Lung (tissue), 12 donors: ENCODE data around the gene G6PC1. TPM values are rescaled to one million over a fixed set of nuclear protein-coding genes. Genes with fewer than 3 reads are reported as not detected.

Experiments
- ATAC-seq: fragments of 200-7000 bp; cut with Tn5 transposase; one replicate; pipeline ENCODE4 v1.9.1; 2020; ENCODE audit warnings: moderate number of reproducible peaks; ENCODE audit not compliant: insufficient read depth, low FRiP score
- DNase-seq, 3 donors: peaks; one replicate each; pipeline ENCODE4 v3.0.0-alpha.2; 2013 to 2017
- H3K27ac ChIP-seq, 2 donors: one replicate each; pipeline ENCODE4 v1.5.1; 2013; ENCODE audit warnings: mild to moderate bottlenecking in 2 of 2, moderate library complexity in 2 of 2, control low read depth in 1 of 2, inconsistent platforms in 1 of 2, low read depth in 1 of 2, low read length in 1 of 2
- H3K27me3 ChIP-seq, 3 donors: one replicate each; pipeline ENCODE4 v1.5.1; 2013; ENCODE audit warnings: low read length in 2 of 3; ENCODE audit not compliant: control insufficient read depth in 3 of 3, insufficient read depth in 3 of 3
- H3K36me3 ChIP-seq, 4 donors: one replicate each; pipeline ENCODE4 v1.5.1; 2013; ENCODE audit warnings: low read length in 4 of 4, mild to moderate bottlenecking in 1 of 4, moderate library complexity in 1 of 4; ENCODE audit not compliant: control insufficient read depth in 4 of 4, insufficient read depth in 4 of 4
- H3K4me1 ChIP-seq, 5 donors: one replicate each; pipeline ENCODE4 v1.5.1; 2013; ENCODE audit warnings: low read length in 5 of 5, mild to moderate bottlenecking in 2 of 5, moderate library complexity in 1 of 5; ENCODE audit not compliant: control insufficient read depth in 5 of 5, insufficient read depth in 5 of 5
- H3K4me3 ChIP-seq: one replicate; pipeline ENCODE4 v1.5.1; 2013; ENCODE audit warnings: mild to moderate bottlenecking, control low read depth, moderate library complexity
- H3K9ac ChIP-seq, 2 donors: one replicate each; pipeline ENCODE4 v1.5.1; 2013; ENCODE audit warnings: low read length in 2 of 2, control low read depth in 1 of 2; ENCODE audit not compliant: insufficient read depth in 1 of 2
- H3K9me3 ChIP-seq, 4 donors: one replicate each; pipeline ENCODE4 v1.5.1; 2013; ENCODE audit warnings: low read length in 3 of 4, mild to moderate bottlenecking in 1 of 4, moderate library complexity in 1 of 4; ENCODE audit not compliant: control insufficient read depth in 4 of 4, insufficient read depth in 3 of 4
- WGBS, 2 donors: extraction: QIAGEN DNeasy Blood & Tissue Kit; methylation state at CpG; one replicate each; pipeline ENCODE4 v1.1.7; 2013; 5-methylcytosine and 5-hydroxymethylcytosine counted together
- polyA plus RNA-seq, 2 donors: library from polyadenylated mRNA; stranded (reverse); fragments of 200-250 nt; gene quantifications; one replicate each; pipeline ENCODE4 v1.2.1, GENCODE V29; 2013
- total RNA-seq, 2 donors: library from RNA; depleted of rRNA in 1 of 2; stranded (reverse); fragments of >200 nt in 1 of 2; gene quantifications; one replicate each; pipeline ENCODE4 v1.2.1, GENCODE V29; 2014 to 2021
- TF ChIP-seq, protein P1 (sequence below): IDR thresholded peaks from 2 replicates; pipeline ENCODE4 v1.5.1; 2012; ENCODE audit warnings: mild to moderate bottlenecking; ENCODE audit errors: control extremely low read depth, extremely low read depth
- donor health status: control.
- donor health status: control.
- donor health status: Bipolar disorder and iron deficiency.
- donor health status: healthy.
- donor health status: DM: yes; HTN: yes; CAD: no.

The G6PC1 gene
- total and polyA plus RNA-seq, 4 donors, result 0.09 TPM; not detected in 3

GRCh38 chr17:42886283-42887176 is 14.1 kb upstream of the G6PC1 start:
- TF ChIP-seq, protein P1, sequence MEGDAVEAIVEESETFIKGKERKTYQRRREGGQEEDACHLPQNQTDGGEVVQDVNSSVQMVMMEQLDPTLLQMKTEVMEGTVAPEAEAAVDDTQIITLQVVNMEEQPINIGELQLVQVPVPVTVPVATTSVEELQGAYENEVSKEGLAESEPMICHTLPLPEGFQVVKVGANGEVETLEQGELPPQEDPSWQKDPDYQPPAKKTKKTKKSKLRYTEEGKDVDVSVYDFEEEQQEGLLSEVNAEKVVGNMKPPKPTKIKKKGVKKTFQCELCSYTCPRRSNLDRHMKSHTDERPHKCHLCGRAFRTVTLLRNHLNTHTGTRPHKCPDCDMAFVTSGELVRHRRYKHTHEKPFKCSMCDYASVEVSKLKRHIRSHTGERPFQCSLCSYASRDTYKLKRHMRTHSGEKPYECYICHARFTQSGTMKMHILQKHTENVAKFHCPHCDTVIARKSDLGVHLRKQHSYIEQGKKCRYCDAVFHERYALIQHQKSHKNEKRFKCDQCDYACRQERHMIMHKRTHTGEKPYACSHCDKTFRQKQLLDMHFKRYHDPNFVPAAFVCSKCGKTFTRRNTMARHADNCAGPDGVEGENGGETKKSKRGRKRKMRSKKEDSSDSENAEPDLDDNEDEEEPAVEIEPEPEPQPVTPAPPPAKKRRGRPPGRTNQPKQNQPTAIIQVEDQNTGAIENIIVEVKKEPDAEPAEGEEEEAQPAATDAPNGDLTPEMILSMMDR, result no peak
- ATAC-seq, result peak; percentile 41
- H3K4me1 ChIP-seq, result peaks cover 0 to 6% (median 3%) of the 10 kb centered on the region in 5 donors
- H3K27ac ChIP-seq, result no peak overlapping the region
- H3K9me3 ChIP-seq, result no peaks in the 10 kb centered on the region
- no peak for DNase-seq
- 46 to 47% methylated on average over 15 of the region's 15 CpGs for WGBS, 2 donors
- H3K36me3 ChIP-seq, result no peaks in the 10 kb centered on the region
- no peak overlapping the region for H3K9ac ChIP-seq
- H3K27me3 ChIP-seq, result no peaks in the 10 kb centered on the region
- no peak overlapping the region for H3K4me3 ChIP-seq

GRCh38 chr17:42889809-42890208 is 10.8 kb upstream of the G6PC1 start:
- H3K36me3 ChIP-seq, result no peaks in the 10 kb centered on the region
- ATAC-seq (no peak), DNase-seq (no peak)
- H3K4me1 ChIP-seq, result peaks cover 7 to 30% (median 15%) of the 10 kb centered on the region in 5 donors
- no peak overlapping the region for H3K9ac ChIP-seq
- TF ChIP-seq, protein P1, result no peak
- no peaks in the 10 kb centered on the region for H3K9me3 ChIP-seq
- H3K4me3 ChIP-seq, result no peak overlapping the region
- WGBS, 2 donors, result 94 to 95% methylated on average over 7 of the region's 7 CpGs
- no peak overlapping the region for H3K27ac ChIP-seq
- H3K27me3 ChIP-seq, result no peaks in the 10 kb centered on the region

DNA sequence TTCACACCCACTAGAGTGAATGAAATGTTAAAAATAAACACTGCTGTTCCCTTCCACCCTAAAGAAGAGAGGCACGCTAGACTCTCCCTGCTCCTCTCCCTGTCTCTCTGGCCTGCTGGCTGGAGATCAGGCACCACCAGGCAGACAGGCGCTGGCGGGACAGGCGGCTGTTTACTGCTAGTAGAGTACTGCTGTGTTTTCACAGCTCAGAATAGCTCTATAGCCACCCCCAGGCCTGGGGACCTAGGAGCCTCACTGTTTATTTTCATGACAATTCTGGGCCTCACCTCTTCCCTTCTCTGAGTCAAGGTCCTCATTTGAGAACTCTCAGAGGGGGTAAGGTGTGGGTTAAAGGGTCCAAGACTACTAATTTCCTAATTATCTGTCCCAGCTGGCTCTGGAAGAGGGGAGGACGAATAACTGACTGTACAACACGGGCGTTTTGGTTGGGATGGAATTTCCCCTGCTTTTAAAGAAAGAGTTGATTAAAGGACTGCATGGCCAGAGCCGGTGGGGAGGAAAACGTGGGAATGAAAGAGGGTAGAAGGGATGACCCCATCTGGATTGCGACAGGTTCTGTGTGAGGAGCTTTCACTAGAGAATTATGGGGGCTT is 9.0 kb upstream of the G6PC1 start:
- Histone ChIP-seq H3K4me1 (peaks cover 7 to 39% (median 16%) of the 10 kb centered on the region in 5 donors), H3K27ac (peak overlapping the region; percentile 43 to 85), H3K9me3 (no peaks in the 10 kb centered on the region), H3K9ac (peak overlapping the region in 1 of 2 donors; percentile 54), H3K36me3 (no peaks in the 10 kb centered on the region), H3K27me3 (no peaks in the 10 kb centered on the region), H3K4me3 (no peak overlapping the region)
- no peak for ATAC-seq
- DNase-seq, result peak; percentile 78 to 84 (median 80)
- 36 to 43% methylated on average over 10 of the region's 10 CpGs for WGBS, 2 donors
- TF ChIP-seq, protein P1, result no peak
